ENCODE results near the gene ANKRD24. TPM values are rescaled to one million over a fixed set of nuclear protein-coding genes. Genes with fewer than 3 reads are reported as not detected.
"Not testable (repeated sequence)": the region's sequence is repeated elsewhere in the genome, so short reads cannot be mapped to it uniquely, and the experiment has no call there.

ANKRD24 gene
- total RNA-seq, 2 experiments from 2014 or later = 0.60 to 0.72 TPM

DNA sequence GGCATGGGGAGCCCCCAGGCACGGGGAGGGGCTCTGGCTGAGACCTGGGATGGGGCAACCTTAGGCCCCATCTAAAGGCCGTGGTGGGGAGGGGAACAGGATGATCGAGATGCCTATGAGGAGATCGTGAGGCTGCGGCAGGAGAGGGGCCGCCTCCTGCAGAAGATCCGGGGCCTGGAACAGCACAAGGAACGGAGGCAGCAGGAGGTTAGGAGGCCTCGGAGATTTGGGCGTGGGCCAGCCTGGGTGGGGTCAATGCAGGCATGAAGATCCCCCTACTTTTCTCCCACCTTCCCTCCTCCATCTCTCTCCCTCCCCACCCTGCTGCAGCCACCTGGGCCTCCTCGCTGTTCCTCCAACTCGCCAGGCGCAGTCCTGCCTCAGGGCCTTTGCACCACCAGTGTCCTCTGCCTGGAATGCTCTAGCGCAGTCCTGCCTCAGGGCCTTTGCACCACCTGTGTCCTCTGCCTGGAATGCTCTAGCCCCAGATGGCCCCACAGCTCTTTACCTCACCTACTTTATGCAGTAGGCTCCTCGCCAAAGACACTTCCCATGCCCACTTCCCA is 27.8 kb downstream of the ANKRD24 start:
- ChIA-PET CTCF (no interaction called here), POLR2A (no interaction called here)
- H3K4me1 Mint-ChIP-seq = peaks cover 8% of the 10 kb centered on the region
- DNase-seq = no peak
- no peak overlapping the region for H3K4me3 Mint-ChIP-seq
- H3K27me3 Mint-ChIP-seq = no peaks in the 10 kb centered on the region
- H3K27ac Mint-ChIP-seq = no peak overlapping the region
- no peaks in the 10 kb centered on the region for H3K36me3 Mint-ChIP-seq (ENCODE audit: low read depth)
- H3K9me3 Mint-ChIP-seq = no peaks in the 10 kb centered on the region

DNA sequence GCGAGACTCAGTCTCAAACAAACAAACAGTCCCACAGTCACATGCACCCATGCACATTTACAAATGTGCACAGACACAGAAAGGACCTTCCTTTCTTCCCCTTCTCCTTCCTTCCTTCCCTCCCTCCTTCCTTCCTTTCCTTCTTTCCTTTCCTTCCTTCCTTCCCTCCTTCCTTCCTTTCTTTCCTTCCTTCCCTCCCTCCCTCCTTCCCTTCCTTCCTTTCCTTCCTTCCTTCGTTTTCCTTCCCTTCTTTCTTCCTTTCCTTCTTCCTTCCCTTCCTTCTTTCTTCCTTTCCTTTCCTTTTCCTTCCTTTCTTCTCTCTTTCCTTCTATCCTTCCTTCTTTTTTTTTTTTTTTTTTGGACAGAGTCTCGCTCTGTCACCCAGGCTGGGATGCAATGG is 30.6 kb downstream of the ANKRD24 start:
- ChIA-PET CTCF (interaction anchor here (1.1 kb wide), 1 partner anchor 157 kb away, joined by 3 read pairs; no protein-coding TSS in a partner anchor), POLR2A (no interaction called here)
- Mint-ChIP-seq H3K9me3 (peaks cover 3% of the 10 kb centered on the region), H3K4me1 (peaks cover 8% of the 10 kb centered on the region), H3K27ac (no peak overlapping the region), H3K36me3 (ENCODE audit: low read depth) (no peaks in the 10 kb centered on the region), H3K27me3 (no peaks in the 10 kb centered on the region), H3K4me3 (no peak overlapping the region)
- no peak for DNase-seq

DNA sequence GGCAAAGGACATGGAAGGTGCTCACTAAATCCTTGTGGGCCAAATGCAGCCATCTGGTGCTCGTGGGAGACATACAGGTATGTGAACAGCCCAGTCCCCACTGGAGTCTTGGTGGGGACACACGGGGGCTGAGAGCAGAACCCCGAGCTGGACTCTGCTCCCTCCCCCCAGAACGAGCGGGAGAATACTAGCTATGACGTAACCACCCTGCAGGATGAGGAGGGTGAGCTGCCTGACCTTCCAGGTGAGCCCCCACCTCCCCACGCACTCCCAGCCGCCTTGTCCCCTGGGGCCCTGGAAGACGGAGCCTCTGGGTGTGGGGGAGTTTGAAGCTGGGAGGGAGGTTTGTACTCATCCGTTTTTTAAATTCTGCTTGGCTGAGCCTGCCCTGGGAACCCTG is 33.3 kb downstream of the ANKRD24 start:
- ChIA-PET CTCF (interaction anchor here (1.4 kb wide), 1 partner anchor 12 kb away, joined by 3 read pairs; no protein-coding TSS in a partner anchor), POLR2A (no interaction called here)
- H3K27me3 Mint-ChIP-seq = no peaks in the 10 kb centered on the region
- no peaks in the 10 kb centered on the region for H3K36me3 Mint-ChIP-seq (ENCODE audit: low read depth)
- H3K9me3 Mint-ChIP-seq = peaks cover 3% of the 10 kb centered on the region
- DNase-seq = no peak
- H3K27ac Mint-ChIP-seq = no peak overlapping the region
- peaks cover 8% of the 10 kb centered on the region for H3K4me1 Mint-ChIP-seq
- H3K4me3 Mint-ChIP-seq = no peak overlapping the region

DNA sequence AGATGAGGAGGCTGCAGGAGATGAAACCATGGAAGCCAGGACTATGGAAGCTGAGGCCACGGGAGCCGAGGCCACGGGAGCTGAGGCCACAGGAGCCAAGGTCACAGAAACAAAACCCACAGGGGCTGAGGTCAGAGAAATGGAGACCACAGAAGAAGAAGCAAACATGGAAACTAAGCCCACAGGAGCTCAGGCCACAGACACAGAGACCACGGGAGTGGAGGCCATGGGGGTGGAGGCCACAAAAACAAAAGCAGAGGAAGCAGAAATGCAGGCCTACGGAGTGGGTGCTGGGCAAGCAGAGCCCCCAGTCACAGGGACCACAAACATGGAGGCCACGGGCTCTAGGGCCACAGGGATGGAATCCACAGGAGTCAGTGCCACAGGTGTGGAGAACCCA is 34.4 kb downstream of the ANKRD24 start:
- ChIA-PET CTCF (interaction anchor here (0.6 to 1.3 kb wide), 2 partner anchors 15 to 183 kb away, joined by 3 read pairs; partner anchors contain the start of gene SH3GL1), POLR2A (no interaction called here)
- no peak overlapping the region for H3K27ac Mint-ChIP-seq
- H3K27me3 Mint-ChIP-seq = no peaks in the 10 kb centered on the region
- no peak for DNase-seq
- no peaks in the 10 kb centered on the region for H3K36me3 Mint-ChIP-seq (ENCODE audit: low read depth)
- peaks cover 3% of the 10 kb centered on the region for H3K9me3 Mint-ChIP-seq
- peaks cover 8% of the 10 kb centered on the region for H3K4me1 Mint-ChIP-seq
- no peak overlapping the region for H3K4me3 Mint-ChIP-seq

DNA sequence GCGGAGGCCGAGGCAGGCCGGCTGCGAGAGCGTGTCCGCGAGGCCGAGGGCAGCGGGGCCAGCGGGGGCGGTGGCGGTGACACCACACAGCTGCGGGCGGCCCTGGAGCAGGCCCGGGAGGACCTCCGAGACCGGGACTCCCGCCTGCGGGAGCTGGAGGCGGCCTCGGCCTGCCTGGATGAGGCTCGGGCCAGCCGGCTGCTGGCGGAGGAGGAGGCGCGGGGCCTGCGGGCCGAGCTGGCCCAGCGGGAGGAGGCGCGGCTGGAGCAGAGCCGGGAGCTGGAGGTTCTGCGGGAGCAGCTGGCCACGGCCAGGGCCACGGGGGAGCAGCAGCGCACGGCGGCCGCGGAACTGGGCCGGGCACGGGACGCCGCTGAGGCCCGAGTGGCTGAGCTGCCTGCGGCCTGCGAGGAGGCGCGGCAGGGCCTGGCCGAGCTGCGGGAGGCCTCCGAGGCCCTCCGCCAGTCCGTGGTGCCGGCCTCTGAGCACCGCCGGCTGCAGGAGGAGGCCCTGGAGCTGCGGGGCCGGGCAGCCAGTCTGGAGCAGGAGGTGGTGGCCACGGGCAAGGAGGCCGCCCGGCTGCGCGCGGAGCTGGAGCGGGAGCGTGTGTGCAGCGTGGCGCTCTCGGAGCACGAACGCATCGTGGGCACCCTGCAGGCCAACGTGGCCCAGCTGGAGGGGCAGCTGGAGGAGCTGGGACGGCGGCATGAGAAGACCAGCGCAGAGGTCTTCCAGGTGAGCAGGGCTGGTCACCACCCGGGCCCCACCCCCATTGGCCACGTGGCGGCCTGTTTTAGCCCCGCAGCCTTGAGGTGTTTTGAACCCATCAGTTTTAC is 35.2 kb downstream of the ANKRD24 start:
- ChIA-PET POLR2A (no interaction called here), CTCF (interaction anchor here (0.6 to 1.3 kb wide), 2 partner anchors 14 to 182 kb away, joined by 3 read pairs; partner anchors contain the start of gene SH3GL1)
- Mint-ChIP-seq H3K4me1 (peaks cover 8% of the 10 kb centered on the region), H3K27me3 (no peaks in the 10 kb centered on the region), H3K4me3 (no peak overlapping the region), H3K36me3 (ENCODE audit: low read depth) (no peaks in the 10 kb centered on the region), H3K9me3 (peaks cover 3% of the 10 kb centered on the region), H3K27ac (no peak overlapping the region)
- no peak for DNase-seq

DNA sequence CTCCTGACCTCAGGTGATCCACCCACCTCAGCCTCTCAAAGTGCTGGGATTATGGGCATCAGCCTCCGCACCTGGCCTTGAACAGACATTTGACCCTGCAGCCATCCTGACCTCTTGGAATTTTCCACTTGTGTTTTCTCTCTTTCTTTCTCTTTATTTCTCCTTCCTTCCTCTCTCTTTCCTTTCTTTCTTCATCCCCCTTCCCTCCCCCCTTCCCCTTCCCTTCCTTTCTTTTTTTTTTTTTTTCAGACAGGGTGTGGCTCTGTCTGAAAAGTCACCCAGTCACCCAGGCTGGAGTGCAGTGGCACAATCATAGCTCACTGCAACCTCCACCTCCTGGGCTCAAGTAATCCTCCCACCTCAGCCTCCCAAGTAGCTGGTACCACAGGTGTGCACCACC is 36.0 kb downstream of the ANKRD24 start:
- H3K9me3 Mint-ChIP-seq = not testable (repeated sequence)

DNA sequence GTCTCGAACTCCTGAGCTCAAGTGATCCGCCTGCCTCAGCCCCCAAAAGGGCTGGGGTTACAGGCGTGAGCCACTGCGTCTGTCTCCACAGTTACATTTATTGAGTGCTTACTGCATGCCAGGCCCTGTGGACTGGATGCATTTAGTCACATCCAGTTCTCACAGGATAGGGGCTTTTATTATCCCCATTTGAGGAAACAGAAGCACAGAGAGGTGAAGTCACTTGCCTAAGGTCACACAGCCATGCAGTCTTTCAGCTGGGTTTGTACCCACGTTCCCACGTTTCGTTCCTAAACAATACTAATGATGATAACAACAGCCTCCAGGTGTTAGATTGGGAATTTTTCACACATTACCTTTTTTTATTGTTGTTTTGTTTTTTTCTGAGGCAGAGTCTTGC is 37.7 kb downstream of the ANKRD24 start:
- H3K27me3 Mint-ChIP-seq = no peaks in the 10 kb centered on the region
- no peaks in the 10 kb centered on the region for H3K36me3 Mint-ChIP-seq (ENCODE audit: low read depth)
- H3K9me3 Mint-ChIP-seq = peaks cover 3% of the 10 kb centered on the region
- ChIA-PET POLR2A (interaction anchor here (0.6 kb wide), 1 partner anchor 36 kb away, joined by 11 read pairs; no protein-coding TSS in a partner anchor), CTCF (no interaction called here)
- H3K27ac Mint-ChIP-seq = no peak overlapping the region
- H3K4me1 Mint-ChIP-seq = no peaks in the 10 kb centered on the region
- H3K4me3 Mint-ChIP-seq = no peak overlapping the region
- DNase-seq = no peak

More for the DNA sequence above, 36.0 kb downstream of the ANKRD24 start:
- CTCF ChIA-PET = interaction anchor here (0.6 kb wide), 1 partner anchor 894 kb away, joined by 3 read pairs; no protein-coding TSS in a partner anchor
- POLR2A ChIA-PET; H3K27me3 Mint-ChIP-seq; H3K4me3 Mint-ChIP-seq; H3K4me1 Mint-ChIP-seq; DNase-seq; H3K27ac Mint-ChIP-seq; H3K36me3 Mint-ChIP-seq (ENCODE audit: low read depth): not testable (repeated sequence)

DNA sequence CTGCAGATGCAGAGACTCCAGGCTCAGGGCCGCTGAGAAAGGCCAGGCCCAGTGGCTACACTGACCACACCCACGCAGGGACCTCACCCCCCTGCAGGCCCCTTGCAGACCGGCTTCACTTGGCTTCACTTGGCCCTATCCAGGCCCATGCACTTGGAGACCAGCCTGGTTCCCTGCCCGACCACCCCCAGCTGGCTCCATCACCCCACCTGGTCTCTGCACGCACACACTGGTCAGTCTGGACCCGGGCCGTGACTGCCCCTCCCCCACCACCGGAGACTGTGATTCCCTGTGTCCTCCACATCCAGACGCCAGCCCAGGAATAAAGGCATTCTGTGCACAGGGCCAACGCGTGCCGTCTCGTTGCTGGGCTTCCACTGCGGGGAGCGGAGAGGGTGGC is 42.0 kb downstream of the ANKRD24 start:
- H3K27me3 Mint-ChIP-seq = peaks cover 2% of the 10 kb centered on the region
- no peak overlapping the region for H3K27ac Mint-ChIP-seq
- no peaks in the 10 kb centered on the region for H3K4me1 Mint-ChIP-seq
- no peaks in the 10 kb centered on the region for H3K9me3 Mint-ChIP-seq
- DNase-seq = no peak
- CTCF ChIA-PET = no interaction called here
- no peak overlapping the region for H3K4me3 Mint-ChIP-seq
- POLR2A ChIA-PET = no interaction called here
- no peaks in the 10 kb centered on the region for H3K36me3 Mint-ChIP-seq (ENCODE audit: low read depth)

DNA sequence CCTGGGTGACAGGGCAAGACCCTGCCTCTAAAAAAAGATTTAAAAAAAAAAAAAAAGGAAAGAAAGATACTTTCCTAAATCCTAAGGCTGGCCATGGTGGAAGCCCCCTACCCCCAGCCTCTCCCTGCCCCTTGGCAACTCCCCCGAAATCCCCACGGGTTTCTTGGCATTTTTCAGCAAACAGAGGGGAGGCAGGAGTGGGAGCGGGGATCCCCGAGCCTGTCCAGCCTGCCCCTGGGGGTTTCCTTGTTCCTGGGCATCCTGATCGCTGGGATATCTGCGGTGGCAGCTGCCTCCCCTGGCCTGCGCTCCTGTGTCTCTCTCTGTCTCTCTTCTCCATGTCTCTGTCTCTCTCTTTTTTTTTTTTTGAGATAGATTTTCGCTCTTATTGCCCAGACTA is 43.4 kb downstream of the ANKRD24 start:
- Mint-ChIP-seq H3K4me1 (no peaks in the 10 kb centered on the region), H3K27me3 (peaks cover 2% of the 10 kb centered on the region), H3K36me3 (ENCODE audit: low read depth) (no peaks in the 10 kb centered on the region), H3K4me3 (no peak overlapping the region), H3K9me3 (no peaks in the 10 kb centered on the region), H3K27ac (no peak overlapping the region)
- ChIA-PET CTCF (interaction anchor here (0.6 kb wide), 1 partner anchor 10 kb away, joined by 4 read pairs; no protein-coding TSS in a partner anchor), POLR2A (no interaction called here)
- DNase-seq = no peak

DNA sequence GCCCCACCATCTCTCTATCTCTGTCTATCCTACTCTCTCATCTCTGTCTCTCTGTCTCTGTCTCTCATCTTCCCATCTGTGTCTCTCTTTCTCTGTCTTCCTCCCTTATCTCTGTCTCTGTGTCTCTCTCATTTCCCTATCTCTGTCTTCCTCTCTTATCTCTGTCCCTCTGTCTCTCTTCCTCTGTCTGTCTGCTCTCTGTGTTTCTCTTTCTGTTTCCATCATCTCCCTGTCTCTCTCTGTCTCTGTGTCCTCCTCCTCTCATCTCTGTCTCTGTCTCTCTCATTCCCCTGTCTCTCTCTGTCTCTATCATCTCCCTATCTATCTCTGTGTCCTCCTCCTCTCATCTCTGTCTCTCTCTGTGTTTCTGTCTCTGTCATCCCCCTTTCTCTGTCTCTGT is 45.3 kb downstream of the ANKRD24 start:
- no peak for DNase-seq
- no peak overlapping the region for H3K27ac Mint-ChIP-seq
- peaks cover 2% of the 10 kb centered on the region for H3K27me3 Mint-ChIP-seq
- peaks cover 2% of the 10 kb centered on the region for H3K4me1 Mint-ChIP-seq
- H3K4me3 Mint-ChIP-seq = no peak overlapping the region
- no peaks in the 10 kb centered on the region for H3K9me3 Mint-ChIP-seq
- ChIA-PET CTCF (interaction anchor here (1.4 kb wide), 1 partner anchor 13 kb away, joined by 3 read pairs; no protein-coding TSS in a partner anchor), POLR2A (no interaction called here)
- H3K36me3 Mint-ChIP-seq (ENCODE audit: low read depth) = no peaks in the 10 kb centered on the region

DNA sequence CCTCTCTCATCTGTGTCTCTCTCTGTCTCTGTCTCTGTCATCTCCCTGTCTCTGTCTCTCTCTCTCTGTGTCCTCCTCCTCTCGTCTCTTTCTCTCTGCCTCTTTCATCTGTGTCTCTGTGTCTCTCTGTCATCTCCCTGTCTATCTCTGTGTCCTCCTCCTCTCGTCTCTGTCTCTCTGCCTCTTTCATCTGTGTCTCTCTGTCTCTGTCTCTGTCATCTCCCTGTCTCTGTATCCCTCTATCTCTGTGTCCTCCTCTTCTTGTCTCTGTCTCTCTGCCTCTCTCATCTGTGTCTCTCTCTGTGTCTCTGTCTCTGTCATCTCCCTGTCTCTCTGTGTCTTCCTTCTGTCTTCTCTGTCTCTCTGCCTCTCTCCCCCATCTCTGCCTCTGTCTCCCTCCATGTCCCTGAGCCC is 46.3 kb downstream of the ANKRD24 start:
- Mint-ChIP-seq H3K4me3 (no peak overlapping the region), H3K4me1 (peaks cover 2% of the 10 kb centered on the region), H3K9me3 (no peaks in the 10 kb centered on the region), H3K27me3 (peaks cover 2% of the 10 kb centered on the region), H3K27ac (no peak overlapping the region), H3K36me3 (ENCODE audit: low read depth) (no peaks in the 10 kb centered on the region)
- DNase-seq = no peak
- ChIA-PET CTCF (interaction anchor here (1.1 to 1.4 kb wide), 2 partner anchors 14 to 76 kb away, joined by 3 read pairs; partner anchors contain the start of gene CREB3L3), POLR2A (no interaction called here)

DNA sequence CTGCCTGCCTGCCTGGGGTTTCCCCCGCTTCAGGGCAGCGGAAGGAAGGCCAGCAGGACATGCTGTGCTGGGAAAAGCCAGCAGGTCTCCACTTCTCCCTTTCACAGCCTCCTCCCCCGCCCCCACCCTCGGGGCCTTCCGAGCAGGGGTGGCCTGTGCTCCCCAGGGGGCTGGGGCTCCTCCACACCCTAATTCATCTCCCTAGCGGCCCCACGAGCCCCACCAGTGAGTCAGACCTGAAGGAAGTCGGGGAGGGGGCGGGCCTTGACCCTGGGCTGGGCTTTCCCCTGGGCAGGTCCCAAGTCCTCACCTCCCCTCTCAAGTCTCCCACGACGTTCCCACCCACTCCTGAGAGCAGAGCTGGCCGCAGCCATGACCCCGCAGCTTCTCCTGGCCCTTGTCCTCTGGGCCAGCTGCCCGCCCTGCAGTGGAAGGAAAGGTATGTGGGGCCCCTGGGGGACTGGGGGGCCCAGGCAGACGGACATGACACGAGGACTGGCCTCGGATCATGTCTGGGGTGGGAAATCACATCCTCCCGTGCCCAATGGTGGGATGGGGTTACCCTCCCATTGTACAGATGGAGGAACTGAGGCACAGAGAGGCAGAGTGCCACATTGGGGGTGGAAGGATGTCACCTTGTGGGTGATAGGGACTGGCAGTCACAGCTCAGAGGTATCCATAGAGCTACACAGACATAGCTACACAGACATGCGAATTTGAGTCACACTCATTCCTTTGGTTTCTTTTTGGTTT is 46.9 kb downstream of the ANKRD24 start, which contains the start of gene EBI3:
TSS of gene EBI3 (plus strand) at position 345 of the 753 bp plus-strand sequence. CDS start at position 373, 28 bp downstream.
- peak within 1 kb of the TSS; percentile 31 for H3K27ac Mint-ChIP-seq
- H3K9me3 Mint-ChIP-seq = no peaks in the 10 kb centered on the region
- H3K4me3 Mint-ChIP-seq = no peak within 1 kb of the TSS
- ChIA-PET POLR2A (no interaction called here), CTCF (interaction anchor here (0.8 to 1.1 kb wide), 2 partner anchors 76 to 242 kb away, joined by 3 to 4 read pairs; partner anchors contain the start of gene CREB3L3)
- DNase-seq = no peak
- peaks cover 2% of the 10 kb centered on the region for H3K27me3 Mint-ChIP-seq
- H3K36me3 Mint-ChIP-seq (ENCODE audit: low read depth) = no peaks in the 10 kb centered on the region
- H3K4me1 Mint-ChIP-seq = peaks cover 2% of the 10 kb centered on the region
